Measurements from ENCODE around the gene TBC1D8.

DNA sequence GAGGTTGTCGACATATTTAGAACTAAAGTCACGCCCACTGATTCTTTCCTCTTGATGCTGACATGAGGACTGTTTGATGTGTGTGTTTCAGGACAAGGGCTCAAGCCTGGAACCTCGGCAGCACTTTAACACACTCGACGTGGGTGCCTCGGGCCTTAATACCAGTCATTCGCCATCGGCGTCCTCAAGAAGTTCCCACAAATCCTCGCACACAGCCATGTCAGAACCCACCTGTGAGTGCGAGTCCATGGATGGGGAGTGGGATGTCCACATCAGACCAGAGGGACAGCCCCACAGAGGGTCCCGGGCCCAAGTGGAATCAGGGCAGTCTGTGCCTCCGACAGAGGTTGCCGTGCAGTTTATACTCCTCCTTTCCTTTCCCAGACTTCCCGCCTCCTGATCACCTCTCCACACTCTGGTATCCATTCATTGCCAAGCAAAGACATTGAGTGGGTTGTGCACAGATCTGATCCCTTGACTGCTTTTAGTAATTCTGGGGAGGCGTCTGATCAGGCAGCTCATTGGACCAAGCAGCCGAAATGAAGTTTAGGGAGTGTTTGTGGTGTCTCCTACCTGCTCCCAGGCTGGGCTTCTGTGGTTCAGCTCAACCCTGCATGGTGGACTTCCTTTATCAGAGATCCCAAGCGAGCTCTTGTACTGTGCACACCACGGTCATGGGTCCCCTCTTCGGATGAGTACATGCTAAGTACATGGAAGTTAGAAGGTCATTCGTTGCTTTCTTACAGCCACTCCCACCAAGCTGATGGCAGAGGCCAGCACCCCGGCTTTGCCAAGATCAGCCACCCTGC lies 176.3 kb downstream of the TBC1D8 start:
- TF ChIP-seq EZH2 (IDR thresholded peaks at IDR 0.05) (no peak), POLR2AphosphoS5 (IDR thresholded peaks at IDR 0.05; ENCODE audit: borderline replicate concordance, low read depth, low read length) (no peak)
